SK-N-SH (cell line): ENCODE results near the gene RAB42. TPM values are rescaled to one million over a fixed set of nuclear protein-coding genes. Genes with fewer than 3 reads are reported as not detected.

Experiments used
- CTCF ChIA-PET: fragments of 300-600, 350-600 bp; formaldehyde crosslinking; extraction: SDS; loops from one replicate; lab custom pipeline; 2021; lab: Yijun Ruan, JAX
- POLR2A ChIA-PET: fragments of 350-600 bp; sonication (Branson Sonifier 250); formaldehyde crosslinking; extraction: SDS; loops from one replicate; lab custom pipeline; 2020; ENCODE audit warnings: antibody characterized with exemption, inconsistent platforms; lab: Yijun Ruan, JAX
- DNase-seq: peaks from one replicate; pipeline ENCODE4 v3.0.0; 2012
- H2AFZ ChIP-seq: fragments of 200-600 bp; sonication (generic); 2 replicates; pipeline ENCODE4 v1.8.1; 2016; ENCODE audit warnings: antibody characterized with exemption, mild to moderate bottlenecking, low read depth
- H3F3A ChIP-seq: fragments of 200-600 bp; sonication (generic); replicated peaks from 2 replicates; pipeline ENCODE3; 2016; ENCODE audit warnings: antibody characterized with exemption, mild to moderate bottlenecking; ENCODE audit not compliant: insufficient read depth
- H3K27ac ChIP-seq, 2 experiments: fragments of 200-500 bp in 1 of 2; fragments of 200-600 bp in 1 of 2; sonication (Bioruptor generic) in 1 of 2; sonication (generic), shearing (Covaris generic) in 1 of 2; 2 replicates each; pipeline versions ENCODE4 v1.5.1 to v1.6.1; 2014 to 2016; ENCODE audit warnings: low read depth in 2 of 2, inconsistent platforms in 1 of 2, low read length in 1 of 2, mild to moderate bottlenecking in 1 of 2, mixed read lengths in 1 of 2
- H3K27me3 ChIP-seq: fragments of 200-600 bp; sonication (generic), shearing (Covaris generic); 2 replicates; pipeline ENCODE4 v1.6.1; 2016; ENCODE audit warnings: mixed run types; ENCODE audit not compliant: insufficient read depth
- H3K36me3 ChIP-seq, 2 experiments: fragments of 200-500 bp in 1 of 2; fragments of 200-600 bp in 1 of 2; sonication (Bioruptor generic) in 1 of 2; sonication (generic) in 1 of 2; replicated peaks in 1 of 2; 2 replicates each; pipeline versions ENCODE3 to v1.5.1; 2014 to 2016; ENCODE audit warnings: low read length in 1 of 2, mild to moderate bottlenecking in 1 of 2; ENCODE audit not compliant: insufficient read depth in 2 of 2, control insufficient read depth in 1 of 2
- H3K4me1 ChIP-seq, 2 experiments: fragments of 200-500 bp in 1 of 2; fragments of 200-600 bp in 1 of 2; sonication (Bioruptor generic) in 1 of 2; sonication (generic), shearing (Covaris generic) in 1 of 2; 2 replicates each; pipeline versions ENCODE4 v1.5.1 to v1.6.1; 2014 to 2016; ENCODE audit warnings: low read depth in 1 of 2, low read length in 1 of 2, mixed run types in 1 of 2; ENCODE audit not compliant: insufficient read depth in 2 of 2, control insufficient read depth in 1 of 2
- H3K4me2 ChIP-seq: fragments of 200-600 bp; sonication (generic), shearing (Covaris generic); 2 replicates; pipeline ENCODE4 v1.6.1; 2017; ENCODE audit warnings: mixed run types
- H3K4me3 ChIP-seq, 2 experiments: fragments of 200-500 bp in 1 of 2; fragments of 200-600 bp in 1 of 2; sonication (Bioruptor generic) in 1 of 2; sonication (generic), shearing (Covaris generic) in 1 of 2; 2 replicates each; pipeline versions ENCODE4 v1.5.1 to v1.8.1; 2014 to 2016; ENCODE audit warnings: low read depth in 2 of 2, inconsistent platforms in 1 of 2, low read length in 1 of 2, mild to moderate bottlenecking in 1 of 2, mixed read lengths in 1 of 2, moderate library complexity in 1 of 2
- H3K79me2 ChIP-seq: fragments of 200-600 bp; sonication (generic); 2 replicates; pipeline ENCODE4 v1.8.1; 2017; ENCODE audit warnings: mild to moderate bottlenecking; ENCODE audit not compliant: insufficient read depth
- H3K9ac ChIP-seq: fragments of 200-600 bp; sonication (generic); 2 replicates; pipeline ENCODE4 v1.6.1; 2017; ENCODE audit warnings: mixed run types
- H3K9me2 ChIP-seq: fragments of 200-600 bp; sonication (generic); 2 replicates; pipeline ENCODE4 v1.6.1; 2017; ENCODE audit warnings: mixed run types
- H3K9me3 ChIP-seq: fragments of 200-600 bp; sonication (generic); 2 replicates; pipeline ENCODE4 v1.6.1; 2017; ENCODE audit warnings: mixed run types, mild to moderate bottlenecking, moderate library complexity
- H4K20me1 ChIP-seq: fragments of 200-600 bp; sonication (generic); 2 replicates; pipeline ENCODE4 v1.6.1; 2017; ENCODE audit warnings: mild to moderate bottlenecking, mixed run types; ENCODE audit not compliant: insufficient read depth
- EP300 ChIP-seq, 2 experiments: IDR thresholded peaks; 2 replicates each; pipeline versions ENCODE4 v1.4.0 to v1.6.1; 2012; ENCODE audit warnings: borderline replicate concordance in 1 of 2, low read depth in 1 of 2, low read length in 1 of 2
- MXI1 ChIP-seq: IDR thresholded peaks from 2 replicates; pipeline ENCODE4 v1.6.1; 2012; ENCODE audit warnings: mild to moderate bottlenecking, low read depth, low read length, improper control_type of control experiment
- POLR2AphosphoS5 ChIP-seq: IDR thresholded peaks from 2 replicates; pipeline ENCODE4 v1.6.1; 2012; ENCODE audit warnings: low read depth, low read length
- RAD21 ChIP-seq: IDR thresholded peaks from 2 replicates; pipeline ENCODE4 v1.6.1; 2012; ENCODE audit warnings: mild to moderate bottlenecking, low read length
- RCOR1 ChIP-seq: fragments of 150-350 bp; IDR thresholded peaks from 2 replicates; pipeline ENCODE4 v1.6.1; 2017; ENCODE audit warnings: antibody characterized with exemption, low read length
- REST ChIP-seq: IDR thresholded peaks from 2 replicates; pipeline ENCODE4 v1.6.1; 2012; ENCODE audit warnings: mild to moderate bottlenecking, low read depth, low read length, moderate library complexity
- RFX5 ChIP-seq: IDR thresholded peaks from 2 replicates; pipeline ENCODE4 v1.6.1; 2012; ENCODE audit warnings: mild to moderate bottlenecking, improper control_type of control experiment, low read length
- SIN3A ChIP-seq: IDR thresholded peaks from 2 replicates; pipeline ENCODE4 v1.6.1; 2012; ENCODE audit warnings: low read depth, mild to moderate bottlenecking, low read length, moderate library complexity, borderline replicate concordance
- WGBS: methylation state at CpG from one replicate; pipeline ENCODE4 v1.1.6; 2017; ENCODE audit warnings: low lambda C conversion rate; 5-methylcytosine and 5-hydroxymethylcytosine counted together
- polyA plus RNA-seq, 3 experiments: library from polyadenylated mRNA; depleted of rRNA; stranded (reverse); fragments of >200 nt; gene quantifications; 2 replicates each; pipeline ENCODE4 v1.2.3, GENCODE V29; 2012
- TF ChIP-seq, protein P1 (sequence below): fragments of 150-350 bp; IDR thresholded peaks from 2 replicates; pipeline ENCODE4 v1.6.1; 2016; ENCODE audit warnings: mild to moderate bottlenecking, low read depth, low read length
- TF ChIP-seq, protein P2 (sequence below): fragments of 150-350 bp; IDR thresholded peaks from 2 replicates; pipeline ENCODE4 v1.6.1; 2017; ENCODE audit warnings: antibody characterized with exemption, low read length, low read depth, borderline replicate concordance

RAB42 gene
- polyA plus RNA-seq, 1 of the 3 experiments (the other 2 are of a cell fraction) = 4.6 TPM

- TF ChIP-seq, protein P1, sequence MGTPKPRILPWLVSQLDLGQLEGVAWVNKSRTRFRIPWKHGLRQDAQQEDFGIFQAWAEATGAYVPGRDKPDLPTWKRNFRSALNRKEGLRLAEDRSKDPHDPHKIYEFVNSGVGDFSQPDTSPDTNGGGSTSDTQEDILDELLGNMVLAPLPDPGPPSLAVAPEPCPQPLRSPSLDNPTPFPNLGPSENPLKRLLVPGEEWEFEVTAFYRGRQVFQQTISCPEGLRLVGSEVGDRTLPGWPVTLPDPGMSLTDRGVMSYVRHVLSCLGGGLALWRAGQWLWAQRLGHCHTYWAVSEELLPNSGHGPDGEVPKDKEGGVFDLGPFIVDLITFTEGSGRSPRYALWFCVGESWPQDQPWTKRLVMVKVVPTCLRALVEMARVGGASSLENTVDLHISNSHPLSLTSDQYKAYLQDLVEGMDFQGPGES = no peak
- TF ChIP-seq POLR2AphosphoS5 (peak; percentile 38; the same call in 1 of the 2 replicates), MXI1 (no peak), EP300 (IDR thresholded peaks at IDR 0.05; ENCODE audit: borderline replicate concordance in 1 of 2, low read depth in 1 of 2, low read length in 1 of 2) (no peak), RFX5 (no peak), RAD21 (no peak)
- TF ChIP-seq, protein P2, sequence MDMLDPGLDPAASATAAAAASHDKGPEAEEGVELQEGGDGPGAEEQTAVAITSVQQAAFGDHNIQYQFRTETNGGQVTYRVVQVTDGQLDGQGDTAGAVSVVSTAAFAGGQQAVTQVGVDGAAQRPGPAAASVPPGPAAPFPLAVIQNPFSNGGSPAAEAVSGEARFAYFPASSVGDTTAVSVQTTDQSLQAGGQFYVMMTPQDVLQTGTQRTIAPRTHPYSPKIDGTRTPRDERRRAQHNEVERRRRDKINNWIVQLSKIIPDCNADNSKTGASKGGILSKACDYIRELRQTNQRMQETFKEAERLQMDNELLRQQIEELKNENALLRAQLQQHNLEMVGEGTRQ = no peak
These were observed 14.9 kb upstream of the RAB42 start (continued) for GRCh38 chr1:28577052-28577678.

GRCh38 chr1:28577738-28578536, 14.1 kb upstream of the RAB42 start:
- Histone ChIP-seq H3K9me2 (no peaks in the 10 kb centered on the region), H3K4me2 (no peak overlapping the region), H2AFZ (no peak overlapping the region), H3K9ac (no peak overlapping the region), H4K20me1 (peaks cover 31% of the 10 kb centered on the region), H3K79me2 (peaks cover 30% of the 10 kb centered on the region), H3K27ac (no peak overlapping the region), H3K27me3 (no peaks in the 10 kb centered on the region), H3F3A (peaks cover 66% of the 10 kb centered on the region), H3K9me3 (no peaks in the 10 kb centered on the region), H3K36me3 (peaks cover 27 to 45% of the 10 kb centered on the region in 2 experiments), H3K4me3 (no peak overlapping the region), H3K4me1 (peaks cover 11 to 13% of the 10 kb centered on the region in 2 experiments; a peak in 3 of 4 replicates)
- CTCF ChIA-PET = interaction anchor here (1.0 to 1.4 kb wide), 4 partner anchors 11 to 329 kb away, joined by 3 to 5 read pairs (median 4); no protein-coding TSS in a partner anchor
- POLR2A ChIA-PET = interaction anchor here (1.7 kb wide), 1 partner anchor 8 kb away, joined by 6 read pairs; no protein-coding TSS in a partner anchor
- 87% methylated on average over 6 of the region's 6 CpGs for WGBS
- DNase-seq = no peak
- TF ChIP-seq REST (no peak), SIN3A (peak; percentile 24; the same call in 1 of the 2 replicates), RCOR1 (no peak)
